ENCODE measurements around the gene ICAM3. TPM values are rescaled to one million over a fixed set of nuclear protein-coding genes. Genes with fewer than 3 reads are reported as not detected.

ICAM3 gene
- total RNA-seq, 1 experiment from 2014 or later, result 46.9 TPM

DNA sequence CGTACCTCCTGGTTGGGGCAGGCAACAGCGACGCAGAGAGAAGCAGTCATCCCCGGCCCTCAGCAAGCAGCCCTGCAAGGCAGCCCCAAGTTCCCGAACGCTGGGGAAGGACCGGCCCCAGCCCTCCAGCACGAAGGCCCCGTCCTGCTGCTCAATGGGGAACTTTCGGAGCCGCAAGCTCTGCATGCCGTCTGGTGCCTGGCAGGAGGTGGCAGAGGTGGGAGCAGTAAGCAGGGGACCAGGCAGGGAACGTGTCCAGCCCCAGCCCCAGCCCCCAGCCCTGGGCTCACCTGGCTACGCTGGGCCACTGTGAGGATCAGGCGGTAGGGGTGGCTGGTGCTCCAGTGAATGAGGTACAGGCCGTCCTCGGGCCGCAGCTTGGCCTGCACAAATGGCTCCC, 22.8 kb upstream of the ICAM3 start:
- Histone ChIP-seq H2AFZ (ENCODE audit: low read length) (no peak overlapping the region), H3K79me2 (ENCODE audit: low read length) (no peaks in the 10 kb centered on the region), H3K4me2 (ENCODE audit: low read length) (no peak overlapping the region), H3K4me3 (ENCODE audit: low read length) (no peak overlapping the region), H3K9me3 (ENCODE audit: low read length) (no peaks in the 10 kb centered on the region), H4K20me1 (ENCODE audit: low read length) (peaks cover 4% of the 10 kb centered on the region; the same call in 1 of the 2 replicates), H3K4me1 (ENCODE audit: insufficient read depth, low read length) (no peaks in the 10 kb centered on the region), H3K9me2 (replicated peaks; ENCODE audit: low read length) (no peaks in the 10 kb centered on the region), H3K36me3 (ENCODE audit: low read depth, low read length) (peaks cover 52% of the 10 kb centered on the region), H3K9ac (ENCODE audit: low read length) (no peak overlapping the region), H3K27ac (ENCODE audit: low read length) (no peak overlapping the region), H3K27me3 (ENCODE audit: low read length) (no peaks in the 10 kb centered on the region), H3F3A (ENCODE audit: low read length, unreplicated experiment) (no peaks in the 10 kb centered on the region)
- ATAC-seq (no peak), DNase-seq (no peak)
- POLR2A ChIA-PET (ENCODE audit: unreplicated experiment), result no interaction called here
- CTCF ChIA-PET, result no interaction called here
- intact Hi-C loops (cut with micrococcal nuclease), result no loop called here
- TF ChIP-seq EZH2phosphoT487 (IDR thresholded peaks at IDR 0.05; ENCODE audit: borderline replicate concordance, low read length), result no peak
- TF ChIP-seq EZH2 (IDR thresholded peaks at IDR 0.05; ENCODE audit: low read length, unreplicated experiment), result no peak
- TF ChIP-seq CTCF (conservative IDR thresholded peaks at IDR 0.05; ENCODE audit: low read depth, low read length), result no peak
- BruUV-seq (replicated peaks), result no TSS peak

DNA sequence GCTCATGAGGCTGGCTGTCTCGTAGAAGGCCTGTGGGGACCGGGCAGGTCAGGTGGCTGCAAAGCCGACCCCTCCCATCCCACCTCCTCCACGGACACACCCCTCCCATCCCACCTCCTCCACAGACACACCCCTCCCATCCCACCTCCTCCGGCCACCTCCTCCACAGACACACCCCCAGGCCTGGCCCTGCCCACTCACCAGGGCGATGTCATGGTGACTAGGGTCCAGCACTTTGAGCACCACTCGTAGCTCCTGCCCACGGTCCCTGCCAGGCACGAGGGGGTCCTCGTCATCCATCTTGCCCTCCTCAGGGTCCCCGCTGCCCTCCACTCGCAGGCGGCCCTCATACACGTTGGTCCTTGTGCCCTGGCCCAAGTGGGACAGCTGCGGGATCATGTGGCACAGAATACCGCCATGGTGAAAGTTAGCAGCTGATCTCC, 22.2 kb upstream of the ICAM3 start:
- ChIA-PET CTCF (no interaction called here), POLR2A (ENCODE audit: unreplicated experiment) (no interaction called here)
- no peaks in the 10 kb centered on the region for H3K79me2 ChIP-seq (ENCODE audit: low read length)
- H4K20me1 ChIP-seq (ENCODE audit: low read length), result peaks cover 4% of the 10 kb centered on the region; the same call in 1 of the 2 replicates
- H3F3A ChIP-seq (ENCODE audit: low read length, unreplicated experiment), result no peaks in the 10 kb centered on the region
- no peak overlapping the region for H2AFZ ChIP-seq (ENCODE audit: low read length)
- H3K27me3 ChIP-seq (ENCODE audit: low read length), result no peaks in the 10 kb centered on the region
- intact Hi-C loops (cut with micrococcal nuclease), result no loop called here
- H3K9me2 ChIP-seq (replicated peaks; ENCODE audit: low read length), result no peaks in the 10 kb centered on the region
- TF ChIP-seq CTCF (conservative IDR thresholded peaks at IDR 0.05; ENCODE audit: low read depth, low read length), result no peak
- no peak for TF ChIP-seq EZH2 (IDR thresholded peaks at IDR 0.05; ENCODE audit: low read length, unreplicated experiment)
- no peak for TF ChIP-seq EZH2phosphoT487 (IDR thresholded peaks at IDR 0.05; ENCODE audit: borderline replicate concordance, low read length)
- no peak overlapping the region for H3K27ac ChIP-seq (ENCODE audit: low read length)
- DNase-seq (no peak), ATAC-seq (no peak)
- no TSS peak for BruUV-seq (replicated peaks)
- H3K36me3 ChIP-seq (ENCODE audit: low read depth, low read length), result peaks cover 47% of the 10 kb centered on the region
- no peaks in the 10 kb centered on the region for H3K4me1 ChIP-seq (ENCODE audit: insufficient read depth, low read length)
- no peak overlapping the region for H3K4me2 ChIP-seq (ENCODE audit: low read length)
- no peak overlapping the region for H3K4me3 ChIP-seq (ENCODE audit: low read length)
- no peaks in the 10 kb centered on the region for H3K9me3 ChIP-seq (ENCODE audit: low read length)
- H3K9ac ChIP-seq (ENCODE audit: low read length), result no peak overlapping the region

GRCh38 chr19:10356431-10356830, 17.0 kb upstream of the ICAM3 start:
- intact Hi-C loops (cut with micrococcal nuclease), result no loop called here
- Histone ChIP-seq H3K4me1 (ENCODE audit: insufficient read depth, low read length) (no peaks in the 10 kb centered on the region), H3K4me3 (ENCODE audit: low read length) (no peak overlapping the region), H3F3A (ENCODE audit: low read length, unreplicated experiment) (no peaks in the 10 kb centered on the region), H3K9me2 (replicated peaks; ENCODE audit: low read length) (no peaks in the 10 kb centered on the region), H3K27me3 (ENCODE audit: low read length) (no peaks in the 10 kb centered on the region), H3K27ac (ENCODE audit: low read length) (no peak overlapping the region), H3K9ac (ENCODE audit: low read length) (no peak overlapping the region), H2AFZ (ENCODE audit: low read length) (no peak overlapping the region), H3K79me2 (ENCODE audit: low read length) (no peaks in the 10 kb centered on the region), H3K36me3 (ENCODE audit: low read depth, low read length) (peaks cover 38% of the 10 kb centered on the region), H4K20me1 (ENCODE audit: low read length) (no peaks in the 10 kb centered on the region), H3K9me3 (ENCODE audit: low read length) (no peaks in the 10 kb centered on the region), H3K4me2 (ENCODE audit: low read length) (no peak overlapping the region)
- ATAC-seq, result no peak
- CTCF ChIA-PET, result no interaction called here
- POLR2A ChIA-PET (ENCODE audit: unreplicated experiment), result no interaction called here
- BruUV-seq (replicated peaks), result no TSS peak
- TF ChIP-seq EZH2phosphoT487 (IDR thresholded peaks at IDR 0.05; ENCODE audit: borderline replicate concordance, low read length), result no peak
- TF ChIP-seq CTCF (conservative IDR thresholded peaks at IDR 0.05; ENCODE audit: low read depth, low read length), result no peak
- no peak for TF ChIP-seq EZH2 (IDR thresholded peaks at IDR 0.05; ENCODE audit: low read length, unreplicated experiment)
- DNase-seq, result no peak

Data from PC-3 (cell line).